Effector memory CD8-positive, alpha-beta T cell (primary cell): ENCODE data around the gene IFI44L.

Experiments used
- ATAC-seq: fragments of 150-1000 bp; cut with Tn5 transposase; replicated peaks from 2 replicates; pipeline ENCODE4 v1.10.0; 2021; ENCODE audit warnings: mild to moderate bottlenecking, moderate library complexity
- DNase-seq, 3 experiments: peaks; one replicate each; pipeline ENCODE4 v3.0.0; 2021
- H3K27ac Mint-ChIP-seq, 2 donors: one replicate each; pipeline ENCODE4 v1.8.0; 2022; ENCODE audit warnings: mild to moderate bottlenecking in 2 of 2, mixed read lengths in 2 of 2, moderate library complexity in 2 of 2
- H3K27me3 Mint-ChIP-seq, 2 donors: one replicate each; pipeline ENCODE4 v1.8.0; 2022; ENCODE audit warnings: mixed read lengths in 2 of 2
- H3K36me3 Mint-ChIP-seq: one replicate; pipeline ENCODE4 v1.8.0; 2022; ENCODE audit warnings: mild to moderate bottlenecking, moderate library complexity, mixed read lengths; ENCODE audit not compliant: insufficient read depth
- H3K4me1 Mint-ChIP-seq, 2 donors: one replicate each; pipeline ENCODE4 v1.8.0; 2022; ENCODE audit warnings: low read depth in 2 of 2, mixed read lengths in 2 of 2
- H3K4me3 Mint-ChIP-seq, 2 donors: one replicate each; pipeline ENCODE4 v1.8.0; 2022; ENCODE audit warnings: mild to moderate bottlenecking in 2 of 2, mixed read lengths in 2 of 2, moderate library complexity in 2 of 2
- H3K9me3 Mint-ChIP-seq, 2 donors: one replicate each; pipeline ENCODE4 v1.8.0; 2022; ENCODE audit warnings: mixed read lengths in 2 of 2
- total RNA-seq, 9 experiments: gene quantifications; one replicate each; lab custom pipeline; 2026; lab: John Stamatoyannopoulos, UW

The IFI44L gene
- total RNA-seq, result 3.1 to 48.2 (median 8.8) reads per million in 9 experiments

DNA sequence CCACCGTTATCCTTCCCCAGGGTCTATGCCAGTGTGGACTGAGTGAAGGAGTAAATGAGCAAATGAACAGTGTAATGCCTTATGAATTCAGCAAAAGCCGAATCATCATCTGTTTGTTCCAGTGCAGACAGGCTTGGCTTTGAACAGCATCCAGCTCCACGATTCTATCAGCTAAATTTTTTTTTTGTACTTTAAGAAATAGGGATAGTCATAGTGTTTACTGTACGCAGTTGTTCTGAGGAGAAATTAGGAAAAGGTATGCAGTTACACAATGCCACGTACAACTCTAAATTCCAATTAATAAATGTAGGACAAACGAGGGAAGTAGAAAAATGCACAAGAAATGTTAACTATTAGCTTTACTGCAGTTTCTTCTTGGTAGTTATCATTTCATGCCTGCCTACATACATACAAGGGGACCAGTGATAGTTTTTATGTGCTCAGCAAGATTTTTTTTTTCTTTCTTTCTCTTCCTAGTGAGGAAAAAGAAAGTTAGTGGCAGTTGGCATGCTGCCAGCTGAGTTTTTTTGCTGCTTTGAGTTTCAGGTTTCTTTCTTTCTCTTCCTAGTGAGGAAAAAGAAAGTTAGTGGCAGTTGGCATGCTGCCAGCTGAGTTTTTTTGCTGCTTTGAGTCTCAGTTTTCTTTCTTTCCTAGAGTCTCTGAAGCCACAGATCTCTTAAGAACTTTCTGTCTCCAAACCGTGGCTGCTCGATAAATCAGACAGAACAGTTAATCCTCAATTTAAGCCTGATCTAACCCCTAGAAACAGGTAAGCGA, at the start of gene IFI44L:
TSS of gene IFI44L (plus strand) at position 646 of the 777 bp plus-strand sequence. CDS start 7,468 bp downstream, outside the sequence.
- H3K4me3 Mint-ChIP-seq, result peak within 1 kb of the TSS; percentile 80
- H3K27me3 Mint-ChIP-seq, result no peaks in the 10 kb centered on the region
- peaks cover 13% of the 10 kb centered on the region for H3K36me3 Mint-ChIP-seq
- H3K27ac Mint-ChIP-seq, result peak within 1 kb of the TSS; percentile 88 to 89
- DNase-seq (peak; percentile 14 to 36 (median 26)), ATAC-seq (peak; percentile 35)
- H3K9me3 Mint-ChIP-seq, result no peaks in the 10 kb centered on the region
- H3K4me1 Mint-ChIP-seq, result peaks cover 25 to 47% of the 10 kb centered on the region in 2 donors

DNA sequence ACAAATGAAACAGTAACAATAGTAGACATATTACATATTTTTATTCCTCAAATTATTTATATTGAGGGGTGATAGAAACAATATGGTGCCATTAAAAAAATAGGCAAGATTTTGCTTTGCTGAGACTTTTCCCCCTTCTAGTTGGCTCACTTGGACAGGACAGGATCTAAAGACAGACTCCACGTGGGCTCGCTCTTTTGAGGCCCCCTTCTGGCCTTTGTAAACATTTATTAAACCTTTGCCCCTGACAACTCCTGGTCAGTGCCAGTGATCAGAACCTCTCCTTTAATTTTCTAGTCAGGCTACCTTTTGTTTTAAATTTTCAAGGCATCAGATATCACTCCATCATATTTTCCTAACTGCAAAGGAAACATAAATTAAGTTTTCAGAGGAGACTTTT, 49.7 kb upstream of the IFI44L start:
- Mint-ChIP-seq H3K27ac (no peak overlapping the region), H3K4me3 (no peak overlapping the region), H3K27me3 (no peaks in the 10 kb centered on the region), H3K9me3 (peaks cover 0 to 1% of the 10 kb centered on the region in 2 donors), H3K36me3 (peaks cover 2% of the 10 kb centered on the region), H3K4me1 (no peaks in the 10 kb centered on the region)
- ATAC-seq, result no peak
- no peak for DNase-seq

DNA sequence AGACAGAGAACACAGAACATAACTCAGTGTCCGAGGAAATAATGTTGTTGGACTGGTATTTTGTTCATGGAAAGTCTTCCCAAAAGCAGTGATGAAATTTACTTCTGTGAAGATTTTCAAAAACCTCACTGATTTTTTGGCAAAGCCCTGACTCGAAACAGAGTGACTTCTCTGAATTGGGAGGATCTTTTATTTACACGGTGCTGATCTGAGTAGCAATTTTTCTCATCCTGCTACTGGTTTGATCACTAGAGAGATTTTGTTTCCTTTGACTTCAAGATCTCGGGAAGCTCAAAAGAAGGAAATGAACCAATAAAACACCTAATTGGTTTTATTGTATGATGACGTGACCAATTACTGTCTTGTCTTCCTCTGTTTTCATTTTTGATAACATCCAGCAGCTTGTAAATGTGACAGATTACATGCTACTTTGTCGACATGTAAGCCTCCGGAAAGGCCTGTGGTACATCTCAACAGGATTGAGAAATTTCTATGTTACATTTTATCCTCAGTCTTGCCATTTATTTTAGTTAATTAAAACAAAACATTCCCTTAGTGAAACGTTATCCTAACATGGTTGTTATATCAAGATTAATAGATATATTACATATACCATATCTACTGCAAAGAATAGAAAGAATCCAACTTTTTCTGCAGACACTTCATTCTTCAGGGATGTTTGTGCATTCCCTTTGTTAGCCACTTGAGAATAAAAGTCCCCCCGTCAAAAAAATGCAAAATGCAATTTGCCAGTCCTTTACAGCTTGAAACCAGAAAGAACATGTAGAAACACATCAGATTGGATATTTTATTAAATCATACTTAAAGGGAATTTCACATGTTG, 42.8 kb upstream of the IFI44L start:
- ATAC-seq (no peak), DNase-seq (no peak)
- Mint-ChIP-seq H3K9me3 (no peaks in the 10 kb centered on the region), H3K4me3 (no peak overlapping the region), H3K4me1 (no peaks in the 10 kb centered on the region), H3K27me3 (no peaks in the 10 kb centered on the region), H3K36me3 (no peaks in the 10 kb centered on the region), H3K27ac (no peak overlapping the region)

DNA sequence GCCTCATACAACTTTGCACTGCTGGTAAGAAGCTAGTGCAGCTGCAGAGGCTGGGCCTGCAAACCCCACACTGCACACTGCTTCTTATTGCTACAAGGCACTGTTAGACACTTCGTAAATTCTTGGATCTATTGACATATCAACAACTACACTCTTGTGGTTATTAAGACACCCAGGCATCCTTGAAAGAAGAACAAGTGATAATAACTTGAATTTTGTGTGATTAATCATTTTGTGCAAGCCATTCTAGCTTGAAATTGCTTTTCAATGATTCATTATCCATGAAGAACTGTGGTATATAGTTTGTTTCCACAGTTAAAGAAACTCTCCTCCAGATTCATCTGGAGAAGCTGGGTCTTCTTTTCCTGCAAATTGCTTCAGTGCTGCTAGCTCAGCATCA, 33.7 kb upstream of the IFI44L start:
- H3K4me3 Mint-ChIP-seq, result no peak overlapping the region
- H3K27ac Mint-ChIP-seq, result no peak overlapping the region
- H3K36me3 Mint-ChIP-seq, result peaks cover 2% of the 10 kb centered on the region
- H3K4me1 Mint-ChIP-seq, result no peaks in the 10 kb centered on the region
- ATAC-seq, result no peak
- no peaks in the 10 kb centered on the region for H3K9me3 Mint-ChIP-seq
- H3K27me3 Mint-ChIP-seq, result peaks cover 0 to 6% of the 10 kb centered on the region in 2 donors
- DNase-seq, result no peak

DNA sequence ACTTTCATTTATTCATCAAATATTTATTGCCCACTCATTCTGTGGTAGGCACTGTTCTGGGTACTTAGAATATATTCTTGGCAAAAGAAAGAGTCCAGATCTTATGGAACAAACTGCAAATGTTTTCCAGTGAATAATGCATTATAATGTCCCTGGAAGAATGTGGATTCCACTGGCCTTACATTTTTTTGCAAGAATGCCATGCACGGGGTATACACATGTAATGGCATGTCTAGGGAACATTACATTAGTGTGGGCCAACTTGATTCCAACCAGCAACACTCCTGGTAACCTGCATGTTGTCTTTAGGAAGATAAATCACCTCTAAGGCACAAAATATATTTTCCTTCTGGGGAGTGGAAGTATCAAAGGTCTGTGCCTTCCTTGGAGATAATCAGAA, 33.0 kb upstream of the IFI44L start:
- Mint-ChIP-seq H3K27me3 (peaks cover 0 to 6% of the 10 kb centered on the region in 2 donors), H3K27ac (no peak overlapping the region), H3K36me3 (peaks cover 2% of the 10 kb centered on the region), H3K4me3 (no peak overlapping the region), H3K9me3 (no peaks in the 10 kb centered on the region), H3K4me1 (no peaks in the 10 kb centered on the region)
- ATAC-seq (no peak), DNase-seq (no peak)

DNA sequence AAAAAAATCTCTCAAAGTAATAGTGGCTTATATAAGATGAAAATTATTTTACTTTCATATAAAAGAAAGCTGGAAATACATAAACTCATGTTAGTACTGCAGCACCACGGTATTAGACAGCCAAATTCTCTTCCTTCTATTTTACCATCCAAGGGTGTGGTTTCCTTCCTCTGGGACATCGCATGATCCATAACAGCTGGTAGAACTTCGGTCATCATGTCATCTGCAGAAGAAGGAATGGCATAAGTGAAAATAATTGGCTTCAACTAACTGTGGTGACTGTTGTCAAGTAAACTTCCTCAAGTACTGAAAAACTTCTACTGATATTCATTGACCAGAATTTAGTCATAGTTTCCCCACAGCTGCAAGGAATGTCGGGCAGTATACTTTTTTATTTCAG, 28.3 kb upstream of the IFI44L start:
- H3K9me3 Mint-ChIP-seq, result no peaks in the 10 kb centered on the region
- H3K36me3 Mint-ChIP-seq, result peaks cover 2% of the 10 kb centered on the region
- H3K4me1 Mint-ChIP-seq, result no peaks in the 10 kb centered on the region
- DNase-seq (no peak), ATAC-seq (no peak)
- peaks cover 0 to 6% of the 10 kb centered on the region in 2 donors for H3K27me3 Mint-ChIP-seq
- no peak overlapping the region for H3K4me3 Mint-ChIP-seq
- H3K27ac Mint-ChIP-seq, result no peak overlapping the region

DNA sequence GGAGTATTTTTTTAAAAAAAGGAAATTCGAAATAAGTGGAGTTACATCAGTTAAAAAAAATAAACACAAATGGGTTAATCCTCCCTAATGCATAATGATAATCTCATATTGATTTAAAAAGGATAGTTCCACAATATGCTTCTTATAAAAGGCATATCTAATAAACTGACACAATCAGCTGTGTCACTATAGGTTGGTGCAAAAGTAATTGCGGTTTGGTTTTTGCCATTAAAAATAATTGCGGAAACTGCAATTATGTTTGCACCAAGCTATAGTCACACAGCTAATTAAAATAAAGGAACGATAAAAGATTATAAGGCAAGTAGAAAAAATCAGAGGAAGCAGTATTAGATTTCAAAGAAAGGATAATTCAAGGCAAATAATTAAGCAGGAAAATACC, 21.0 kb upstream of the IFI44L start:
- Mint-ChIP-seq H3K27me3 (no peaks in the 10 kb centered on the region), H3K4me3 (no peak overlapping the region), H3K4me1 (no peaks in the 10 kb centered on the region), H3K36me3 (no peaks in the 10 kb centered on the region), H3K9me3 (no peaks in the 10 kb centered on the region), H3K27ac (no peak overlapping the region)
- no peak for ATAC-seq
- DNase-seq, result no peak

DNA sequence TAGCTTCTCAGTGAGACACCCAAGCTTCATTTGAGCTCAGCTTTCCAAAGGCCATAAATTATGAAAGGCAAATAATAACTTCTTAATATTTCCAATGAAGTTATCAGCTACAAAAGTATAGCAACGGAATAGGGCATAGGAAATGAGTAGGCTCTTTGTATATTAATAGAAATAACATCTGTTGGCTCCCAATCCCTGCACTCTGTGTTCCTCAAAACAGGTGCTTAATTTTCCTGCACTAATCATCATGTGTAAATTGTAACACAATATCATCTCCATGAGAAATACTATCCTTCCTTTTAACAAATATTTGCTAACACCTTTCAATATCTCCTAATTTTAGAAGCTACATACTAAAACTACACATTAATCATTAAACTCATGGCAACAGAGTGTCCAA, 19.2 kb upstream of the IFI44L start:
- DNase-seq, result no peak
- Mint-ChIP-seq H3K9me3 (no peaks in the 10 kb centered on the region), H3K4me1 (no peaks in the 10 kb centered on the region), H3K27ac (no peak overlapping the region), H3K27me3 (no peaks in the 10 kb centered on the region), H3K4me3 (no peak overlapping the region), H3K36me3 (no peaks in the 10 kb centered on the region)
- no peak for ATAC-seq

DNA sequence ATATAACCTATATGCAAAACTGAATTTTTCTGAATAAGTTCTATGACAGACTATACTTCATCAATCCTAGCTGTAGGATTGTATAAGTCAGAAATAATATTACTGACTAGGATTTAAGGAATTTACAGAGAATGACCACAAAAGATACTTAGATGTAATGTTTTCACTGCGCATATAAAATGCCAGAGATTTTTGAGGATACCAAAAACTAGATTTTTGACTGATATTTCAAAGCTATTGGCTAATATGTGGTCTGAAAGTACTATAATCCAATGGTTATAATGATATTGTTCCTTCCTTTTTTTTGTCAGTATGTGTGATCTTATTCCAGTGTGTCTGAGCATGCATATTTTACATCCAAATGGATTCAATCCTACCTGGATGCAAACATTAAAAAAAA, 17.0 kb upstream of the IFI44L start:
- Mint-ChIP-seq H3K27me3 (peaks cover 2% of the 10 kb centered on the region in 2 donors), H3K27ac (no peak overlapping the region), H3K4me3 (no peak overlapping the region), H3K36me3 (peaks cover 4% of the 10 kb centered on the region), H3K4me1 (no peaks in the 10 kb centered on the region), H3K9me3 (no peaks in the 10 kb centered on the region)
- DNase-seq, result no peak
- ATAC-seq, result no peak

DNA sequence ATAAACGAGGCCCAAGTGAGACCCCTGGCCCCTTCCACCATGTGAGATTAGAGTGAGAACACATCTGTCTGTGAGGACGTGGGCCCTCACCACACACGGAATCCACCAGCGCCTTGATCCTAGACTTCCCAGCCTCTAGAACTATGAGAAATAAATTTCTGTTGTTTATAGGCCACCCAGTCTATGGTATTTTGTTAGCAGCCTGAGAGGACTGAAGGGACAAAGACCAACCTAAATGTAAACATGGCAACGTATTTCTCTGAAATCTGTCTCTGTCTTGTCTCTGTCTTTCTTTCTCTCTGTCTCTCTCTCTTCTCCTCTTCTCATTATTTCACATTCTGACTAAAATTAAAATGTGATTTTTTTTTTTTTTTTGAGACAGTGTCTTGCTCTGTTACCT, 15.6 kb upstream of the IFI44L start:
- DNase-seq (no peak), ATAC-seq (no peak)
- no peaks in the 10 kb centered on the region for H3K4me1 Mint-ChIP-seq
- no peaks in the 10 kb centered on the region for H3K9me3 Mint-ChIP-seq
- H3K36me3 Mint-ChIP-seq, result peaks cover 6% of the 10 kb centered on the region
- peaks cover 9 to 12% of the 10 kb centered on the region in 2 donors for H3K27me3 Mint-ChIP-seq
- no peak overlapping the region for H3K27ac Mint-ChIP-seq
- no peak overlapping the region for H3K4me3 Mint-ChIP-seq

DNA sequence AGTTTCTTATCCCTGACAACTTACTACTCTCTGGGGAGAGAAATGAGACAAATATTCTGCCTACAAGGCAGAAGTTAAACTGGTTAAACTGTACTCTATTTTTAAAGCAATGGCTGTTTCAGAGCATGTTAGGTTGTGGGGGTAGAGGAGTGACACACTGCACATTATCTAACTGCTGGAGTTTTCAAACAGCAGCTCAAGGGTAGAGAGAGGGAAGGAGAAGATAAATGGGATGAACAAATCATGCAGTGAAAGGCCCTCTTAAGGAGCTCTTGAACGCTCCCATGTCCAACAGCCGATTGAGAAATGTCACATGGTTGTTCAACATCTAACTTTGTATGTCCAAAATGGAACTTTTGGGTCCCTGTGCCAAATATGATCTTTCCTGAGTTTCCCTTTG, 14.0 kb upstream of the IFI44L start:
- H3K4me1 Mint-ChIP-seq, result no peaks in the 10 kb centered on the region
- no peak overlapping the region for H3K27ac Mint-ChIP-seq
- ATAC-seq, result no peak

DNA sequence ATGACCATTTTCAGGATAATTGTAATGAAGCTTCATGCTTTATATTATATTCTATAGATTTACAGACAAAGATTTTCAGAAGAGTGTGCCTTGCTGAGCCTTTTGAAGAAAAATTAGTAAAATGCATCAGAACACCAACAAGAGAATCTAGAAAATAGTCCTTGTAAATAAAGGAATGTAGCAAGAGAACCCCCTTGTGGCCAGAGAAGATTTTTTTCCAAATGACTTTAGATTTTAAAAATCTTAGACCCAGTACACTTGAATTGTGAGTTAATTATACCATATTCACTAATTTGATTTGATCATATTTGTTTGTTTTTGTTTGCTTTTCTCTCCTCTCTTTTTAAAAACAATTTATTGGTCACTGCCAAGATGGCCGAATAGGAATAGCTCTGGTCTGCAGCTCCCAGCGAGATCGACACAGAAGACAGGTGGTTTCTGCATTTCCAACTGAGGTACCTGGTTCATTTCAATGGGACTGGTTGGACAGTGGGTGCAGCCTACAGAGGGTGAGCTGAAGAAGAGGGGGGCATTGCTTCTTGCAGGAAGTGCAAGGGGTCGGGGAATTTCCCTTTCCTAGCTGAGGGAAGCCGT, 12.8 kb upstream of the IFI44L start:
- peaks cover 6% of the 10 kb centered on the region for H3K36me3 Mint-ChIP-seq
- peaks cover 9 to 21% of the 10 kb centered on the region in 2 donors for H3K27me3 Mint-ChIP-seq
- no peaks in the 10 kb centered on the region for H3K4me1 Mint-ChIP-seq
- ATAC-seq (no peak), DNase-seq (no peak)
- H3K4me3 Mint-ChIP-seq, result no peak overlapping the region
- H3K27ac Mint-ChIP-seq, result no peak overlapping the region
- H3K9me3 Mint-ChIP-seq, result no peaks in the 10 kb centered on the region

More for the DNA sequence above, 14.0 kb upstream of the IFI44L start:
- peaks cover 9 to 21% of the 10 kb centered on the region in 2 donors for H3K27me3 Mint-ChIP-seq
- no peaks in the 10 kb centered on the region for H3K9me3 Mint-ChIP-seq
- no peak overlapping the region for H3K4me3 Mint-ChIP-seq
- peaks cover 6% of the 10 kb centered on the region for H3K36me3 Mint-ChIP-seq
- no peak for DNase-seq

DNA sequence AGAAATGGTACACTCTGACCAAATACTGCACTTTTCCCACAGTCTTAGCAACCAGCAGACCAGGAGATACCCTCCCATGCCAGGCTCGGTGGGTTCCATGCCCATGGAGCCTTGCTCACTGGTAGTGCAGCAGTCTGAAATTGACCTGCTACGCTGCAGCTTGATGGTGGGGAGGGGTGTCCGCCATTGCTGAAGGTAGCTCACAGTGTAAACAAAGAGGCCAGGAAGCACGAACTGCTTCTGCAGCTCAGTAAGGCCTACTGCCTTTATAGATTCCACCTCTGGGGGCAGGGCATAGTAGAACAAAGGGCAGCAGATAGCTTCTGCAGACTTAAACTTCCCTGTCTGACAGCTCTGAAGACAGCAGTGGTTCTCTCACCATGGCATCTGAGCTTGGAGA, 12.3 kb upstream of the IFI44L start:
- ATAC-seq, result no peak
- H3K27me3 Mint-ChIP-seq, result peaks cover 9 to 21% of the 10 kb centered on the region in 2 donors
- peaks cover 6% of the 10 kb centered on the region for H3K36me3 Mint-ChIP-seq
- no peak for DNase-seq
- no peaks in the 10 kb centered on the region for H3K4me1 Mint-ChIP-seq
- H3K27ac Mint-ChIP-seq, result no peak overlapping the region
- H3K4me3 Mint-ChIP-seq, result no peak overlapping the region
- no peaks in the 10 kb centered on the region for H3K9me3 Mint-ChIP-seq
